DMS153 (cell line): ENCODE measurements around the gene MTG1.
A peak's percentile ranks its signal among the peaks of the same experiment; 100 is the strongest.
"Not testable (repeated sequence)": the region's sequence is repeated elsewhere in the genome, so short reads cannot be mapped to it uniquely, and the experiment has no call there.

ENCODE experiments used
- DNase-seq: peaks from one replicate; lab custom pipeline; 2025; lab: John Stamatoyannopoulos, UW

The MTG1 gene

GRCh38 chr10:133424102-133424501 lies 30.1 kb downstream of the MTG1 start:
- DNase-seq, result not testable (repeated sequence)

- not testable (repeated sequence) for DNase-seq
Measured at GRCh38 chr10:133424601-133425000, 30.6 kb downstream of the MTG1 start, which contains the start of gene SPRN. Gene SPRN, minus strand, starts transcription at chr10:133424625. Its CDS starts 944 bp downstream, at chr10:133423681.

- not testable (repeated sequence) for DNase-seq
Measured at GRCh38 chr10:133429571-133429970, 35.6 kb downstream of the MTG1 start.

- DNase-seq, result not testable (repeated sequence)
Measured at GRCh38 chr10:133431888-133432613, 38.1 kb downstream of the MTG1 start.

GRCh38 chr10:133432789-133433188 lies 38.8 kb downstream of the MTG1 start:
- not testable (repeated sequence) for DNase-seq

GRCh38 chr10:133438711-133439273 lies 44.8 kb downstream of the MTG1 start:
- peak; percentile 40 for DNase-seq

GRCh38 chr10:133439517-133440461 lies 45.8 kb downstream of the MTG1 start:
- DNase-seq, result no peak

GRCh38 chr10:133440633-133441285 lies 46.8 kb downstream of the MTG1 start:
- DNase-seq, result no peak

- not testable (repeated sequence) for DNase-seq
Measured at GRCh38 chr10:133441356-133441755, 47.4 kb downstream of the MTG1 start.

- DNase-seq, result no peak
Measured at GRCh38 chr10:133441780-133442179, 47.8 kb downstream of the MTG1 start.

- DNase-seq, result no peak
Measured at GRCh38 chr10:133442191-133442966, 48.4 kb downstream of the MTG1 start.

- no peak for DNase-seq
Measured at GRCh38 chr10:133442967-133443924, 49.3 kb downstream of the MTG1 start.

GRCh38 chr10:133444342-133445267 lies 50.6 kb downstream of the MTG1 start:
- DNase-seq, result no peak

GRCh38 chr10:133445268-133445732 lies 51.3 kb downstream of the MTG1 start:
- no peak for DNase-seq

GRCh38 chr10:133445751-133446708 lies 52.1 kb downstream of the MTG1 start:
- no peak for DNase-seq

- no peak for DNase-seq
Measured at GRCh38 chr10:133446979-133447378, 53.0 kb downstream of the MTG1 start.

- DNase-seq, result no peak
Measured at GRCh38 chr10:133448120-133448519, 54.2 kb downstream of the MTG1 start.

- no peak for DNase-seq
Measured at GRCh38 chr10:133451346-133451745, 57.4 kb downstream of the MTG1 start.
